NCI-H1105 treated with DMSO at 0.1 percent for 48 hours (cell line): ENCODE measurements around the gene PLXNA4.

Source experiments
- DNase-seq: peaks from one replicate; lab custom pipeline; 2025; lab: John Stamatoyannopoulos, UW

The PLXNA4 gene

DNA sequence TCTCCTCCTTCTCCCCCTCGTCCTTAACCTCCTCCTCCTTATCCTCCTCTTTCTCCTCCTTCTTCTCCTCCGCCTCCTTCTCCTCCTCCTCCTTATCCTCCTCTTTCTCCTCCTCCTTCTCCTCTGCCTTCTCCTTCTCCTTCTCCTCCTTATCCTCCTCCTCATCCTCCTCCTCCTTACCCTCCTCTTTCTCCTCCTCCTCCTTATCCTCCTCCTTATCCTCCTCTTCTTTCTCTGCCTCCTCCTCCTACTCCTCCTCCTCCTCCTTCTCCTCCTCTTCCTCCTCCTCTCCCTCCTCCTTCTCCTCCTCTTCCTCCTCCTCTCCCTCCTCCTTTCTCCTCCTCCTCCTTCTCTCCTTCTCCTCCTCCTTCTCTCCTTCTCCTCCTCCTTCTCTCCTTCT lies 14.5 kb downstream of the PLXNA4 start:
- DNase-seq: no peak

DNA sequence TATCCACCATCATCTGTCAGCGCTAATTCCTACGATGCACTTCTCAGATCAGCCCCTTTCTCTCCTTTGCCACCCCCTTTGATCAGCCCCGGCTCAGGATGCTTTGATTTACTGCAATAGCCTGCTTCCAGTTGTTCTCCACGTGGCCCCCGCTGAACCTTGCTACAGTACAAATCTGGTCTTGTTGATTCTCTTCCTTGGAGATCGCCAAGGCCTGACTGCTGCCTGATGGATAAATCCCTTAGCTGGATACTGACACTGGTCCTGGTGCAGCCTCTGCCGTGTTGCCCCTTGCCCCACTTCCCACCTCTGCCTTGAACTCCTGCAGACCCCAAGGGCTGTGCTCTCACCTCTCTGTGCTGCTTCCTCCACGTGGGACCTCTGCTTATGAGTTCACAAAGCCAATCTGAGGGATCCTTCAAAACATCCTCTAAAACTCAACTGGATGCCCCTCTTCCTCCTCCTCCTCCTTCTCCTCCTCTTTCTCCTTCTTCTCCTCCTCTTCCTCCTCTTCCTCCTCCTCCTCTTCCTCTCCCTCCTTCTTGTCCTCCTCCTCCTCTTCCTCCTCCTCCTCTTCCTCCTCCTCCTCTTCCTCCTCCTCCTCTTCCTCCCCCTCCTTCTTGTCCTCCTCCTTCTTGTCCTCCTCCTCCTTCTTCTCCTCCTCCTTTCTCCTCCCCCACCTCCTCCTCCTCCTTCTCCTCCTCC lies 15.3 kb downstream of the PLXNA4 start:
- DNase-seq: no peak

GRCh38 chr7:132560105-132560504 lies 16.2 kb downstream of the PLXNA4 start:
- DNase-seq: no peak

GRCh38 chr7:132558815-132559214 lies 17.5 kb downstream of the PLXNA4 start:
- no peak for DNase-seq

- no peak for DNase-seq
Observed at GRCh38 chr7:132557489-132558044, 18.7 kb downstream of the PLXNA4 start.

- DNase-seq: no peak
Observed at GRCh38 chr7:132554446-132554845, 21.8 kb downstream of the PLXNA4 start.

GRCh38 chr7:132553031-132553430 lies 23.2 kb downstream of the PLXNA4 start:
- no peak for DNase-seq

GRCh38 chr7:132551886-132552285 lies 24.4 kb downstream of the PLXNA4 start:
- no peak for DNase-seq

DNA sequence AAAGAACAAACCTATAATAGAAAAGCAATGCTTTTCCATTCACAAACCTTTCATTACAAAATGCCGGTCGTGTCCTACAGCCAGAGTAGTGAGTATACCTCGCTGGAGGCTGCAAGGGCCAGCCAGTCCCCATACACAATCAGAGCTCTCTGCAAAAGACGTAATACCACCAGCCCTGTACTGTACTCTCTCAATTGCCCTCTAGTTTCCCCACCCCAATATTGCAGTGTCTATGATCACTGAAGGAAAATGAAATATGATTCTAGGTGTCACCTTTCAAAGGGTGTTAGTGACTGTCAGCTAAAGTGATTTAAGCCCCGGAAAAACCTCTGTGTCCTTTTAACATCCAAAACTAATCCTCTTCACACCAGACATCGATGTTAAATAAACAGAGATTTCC lies 24.8 kb downstream of the PLXNA4 start:
- DNase-seq: no peak

GRCh38 chr7:132548489-132549078 lies 27.7 kb downstream of the PLXNA4 start:
- DNase-seq: no peak

- no peak for DNase-seq
Observed at GRCh38 chr7:132547821-132548220, 28.4 kb downstream of the PLXNA4 start.

DNA sequence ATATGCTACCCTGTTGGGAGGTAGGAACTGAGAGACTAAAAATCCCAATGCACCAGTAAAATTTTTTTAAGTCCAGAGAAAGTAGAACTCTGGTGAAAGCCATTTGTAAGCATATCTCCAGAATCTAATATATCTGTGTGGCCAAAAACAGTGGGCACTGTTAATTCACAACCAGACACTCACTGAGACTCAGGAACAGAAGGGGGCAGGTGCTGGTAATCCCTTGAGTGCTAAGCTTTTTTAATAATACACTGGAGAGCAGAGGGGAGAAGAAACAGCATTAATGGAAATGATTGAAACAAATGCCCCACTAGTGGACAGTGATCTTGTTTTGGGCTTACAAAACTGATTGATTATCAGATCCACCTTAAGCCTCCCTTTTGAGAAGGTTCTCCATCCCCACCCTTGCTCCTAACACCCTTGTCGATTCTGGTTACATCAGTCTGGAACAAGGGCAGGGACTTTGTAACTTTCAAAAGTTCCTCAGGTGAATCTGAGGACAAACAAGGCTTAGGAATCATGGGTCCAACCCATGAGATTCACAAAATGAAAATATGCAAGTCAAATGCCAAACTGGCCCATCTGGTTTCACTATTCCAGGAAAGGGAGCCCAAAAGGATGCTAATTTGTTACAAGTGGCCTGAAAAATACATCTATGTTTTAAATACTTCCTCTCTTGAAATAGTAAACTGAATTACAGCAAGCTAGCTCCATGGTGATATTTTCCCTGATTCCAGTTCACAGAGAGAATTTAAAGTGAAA lies 29.7 kb downstream of the PLXNA4 start:
- DNase-seq: no peak

DNA sequence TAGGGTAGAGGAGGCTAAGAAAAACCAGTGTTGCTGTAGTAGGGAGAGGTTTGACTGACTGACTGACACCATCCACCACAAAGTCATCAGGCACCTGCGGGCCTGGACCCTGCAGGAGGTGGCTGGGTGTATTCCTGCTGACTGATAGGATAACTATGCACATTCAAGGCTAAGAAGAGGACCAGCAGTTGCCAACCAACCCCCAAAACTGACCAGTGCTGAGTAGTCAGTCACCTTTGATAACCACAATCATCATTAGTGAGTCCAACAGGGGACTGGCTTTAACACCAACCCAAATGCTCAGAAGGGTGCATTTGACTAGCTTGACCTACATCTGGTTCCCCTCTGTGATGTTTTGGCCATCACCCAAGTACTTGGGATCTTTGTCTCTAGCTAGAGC lies 30.5 kb downstream of the PLXNA4 start:
- DNase-seq: no peak

DNA sequence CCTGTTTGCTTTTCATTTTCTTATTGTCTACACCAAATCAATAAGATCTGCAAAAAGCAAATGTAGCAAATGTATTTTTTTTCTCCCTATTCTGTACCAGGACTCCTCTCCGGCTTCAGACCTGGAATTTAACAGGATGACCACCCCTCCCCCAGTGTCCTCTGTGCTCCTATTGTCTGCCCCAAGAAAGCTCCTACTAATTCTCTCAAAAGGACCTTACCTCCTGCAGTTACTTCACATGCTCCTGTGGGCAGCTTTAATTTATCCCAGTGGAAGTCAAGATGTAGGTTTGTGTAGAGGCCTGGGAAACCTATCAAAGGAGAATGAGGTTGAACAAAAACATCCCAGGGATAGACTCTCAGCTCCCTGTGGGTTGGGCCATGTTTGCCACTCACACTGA lies 31.3 kb downstream of the PLXNA4 start:
- DNase-seq: no peak

- DNase-seq: no peak
Observed at GRCh38 chr7:132544025-132544424, 32.2 kb downstream of the PLXNA4 start.

DNA sequence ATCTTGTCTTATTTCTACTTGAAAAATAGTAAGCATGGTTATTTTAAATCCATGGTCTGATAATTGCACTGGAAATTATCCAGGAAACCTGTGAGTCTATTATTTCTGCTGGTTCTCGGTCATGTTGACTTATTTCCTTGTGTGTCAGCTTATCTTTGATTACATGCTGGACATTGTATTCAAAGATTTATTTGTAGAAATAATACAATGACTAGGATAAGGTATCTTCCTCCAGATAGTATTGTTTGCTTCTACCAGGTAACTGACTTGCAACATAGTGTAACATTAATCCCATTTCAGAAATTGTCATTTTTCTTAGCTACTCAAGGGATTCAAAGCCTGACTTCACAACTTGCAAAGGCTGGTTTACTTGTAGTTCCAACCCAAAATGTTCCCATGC lies 33.4 kb downstream of the PLXNA4 start:
- DNase-seq: no peak

GRCh38 chr7:132541656-132542055 lies 34.6 kb downstream of the PLXNA4 start:
- no peak for DNase-seq

DNA sequence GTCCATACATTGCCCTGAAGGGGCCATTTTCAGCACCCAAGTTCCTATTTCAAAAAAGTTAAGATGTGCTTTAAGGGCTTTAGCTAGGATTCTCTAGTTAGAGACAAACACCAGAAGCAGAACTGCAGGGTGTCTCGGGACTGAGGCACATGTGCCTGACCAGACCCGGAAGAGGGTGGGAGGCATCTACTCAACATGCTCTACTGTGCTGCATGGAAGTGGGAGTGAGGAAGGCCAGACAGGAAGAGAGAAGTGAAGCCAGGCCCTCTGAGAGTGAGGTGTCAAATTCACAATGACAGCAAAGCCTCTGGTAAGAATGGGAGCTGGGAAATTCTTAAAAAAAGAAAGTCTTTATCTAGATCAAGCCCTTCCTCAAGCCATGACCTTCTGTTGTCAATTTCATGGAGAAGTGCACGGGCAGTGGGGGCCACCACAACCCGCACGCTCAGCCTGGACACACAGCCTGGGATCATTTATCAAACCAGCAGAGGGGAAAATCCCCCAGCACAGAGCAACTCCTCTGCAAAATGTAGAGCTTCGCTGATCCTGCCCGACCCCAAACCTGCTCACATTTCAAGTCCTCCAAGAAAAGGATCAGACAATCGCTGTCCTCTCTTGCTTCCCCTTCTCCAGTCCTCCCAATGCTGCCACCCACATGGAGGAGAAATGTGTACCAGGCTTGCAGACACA lies 38.7 kb downstream of the PLXNA4 start:
- no peak for DNase-seq

- DNase-seq: no peak
Observed at GRCh38 chr7:132536654-132537395, 39.4 kb downstream of the PLXNA4 start.

- DNase-seq: no peak
Observed at GRCh38 chr7:132533916-132534315, 42.4 kb downstream of the PLXNA4 start.

DNA sequence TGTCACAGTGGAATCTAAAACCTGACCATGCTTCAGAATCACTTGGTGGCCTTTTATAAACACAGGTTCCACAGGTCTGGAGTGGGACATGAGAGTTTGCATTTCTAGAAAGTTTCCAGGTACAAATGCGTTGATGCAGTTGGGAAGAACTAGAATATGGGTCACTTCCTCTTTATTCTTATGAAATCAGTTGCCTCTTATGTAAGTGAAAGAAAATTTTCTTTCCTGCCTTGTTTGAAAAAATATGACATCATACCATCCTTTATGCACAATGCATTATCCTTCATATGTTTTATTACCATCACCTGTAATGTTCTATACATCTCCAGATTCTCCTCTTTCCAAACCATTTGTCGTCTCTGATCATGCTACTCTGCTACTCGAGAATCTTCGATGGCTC lies 44.0 kb downstream of the PLXNA4 start:
- no peak for DNase-seq

DNA sequence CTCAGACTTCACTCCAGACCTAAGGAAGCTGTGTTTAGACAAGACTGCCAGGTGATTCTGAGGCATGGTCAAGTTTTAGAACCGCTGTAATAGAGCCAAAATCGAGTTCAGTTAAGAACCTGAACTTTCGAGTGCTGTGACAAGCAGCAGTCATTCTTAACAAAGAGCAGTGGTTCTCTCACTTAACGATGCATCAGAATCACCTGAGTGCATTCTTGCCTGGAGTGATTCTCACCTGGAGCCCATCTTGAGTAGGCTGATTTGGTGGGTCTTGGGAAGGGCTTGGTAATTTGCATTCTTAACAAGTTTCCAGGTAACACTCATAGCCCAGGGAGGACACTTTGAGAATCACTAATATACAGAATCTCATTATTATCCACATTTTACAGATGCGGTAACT lies 44.7 kb downstream of the PLXNA4 start:
- no peak for DNase-seq
